Measurements from ENCODE around the gene KDM6B.

KDM6B gene

GRCh38 chr17:7848131-7848579 is 14.1 kb downstream of the KDM6B start:
- Histone ChIP-seq H3K36me3 (replicated peaks in 1 of 2; ENCODE audit: control insufficient read depth in 2 of 2, insufficient read depth in 2 of 2, low read length in 2 of 2) (peaks cover 60 to 75% of the 10 kb centered on the region in 2 donors), H2AFZ (ENCODE audit: low read length) (no peak overlapping the region), H2BK12ac (ENCODE audit: low read length) (no peak overlapping the region)

GRCh38 chr17:7848739-7849129 is 14.7 kb downstream of the KDM6B start:
- WGBS, 2 donors (ENCODE audit: extremely low coverage in 2 of 2, insufficient read length in 2 of 2, insufficient replicate concordance in 1 of 2), result no CpG with 5 or more reads among the region's 21 CpGs
- Histone ChIP-seq H3K4me3 (ENCODE audit: low read length in 2 of 2) (no peak overlapping the region), H2AK5ac (ENCODE audit: low read depth, low read length) (no peak overlapping the region), H2BK5ac (ENCODE audit: low read length) (no peak overlapping the region), H3K9ac (ENCODE audit: low read depth, low read length, poor library complexity) (no peak overlapping the region), H3K4me2 (ENCODE audit: insufficient read depth, low read length, poor library complexity, severe bottlenecking) (no peak overlapping the region), H3K36me3 (replicated peaks in 1 of 2; ENCODE audit: control insufficient read depth in 2 of 2, insufficient read depth in 2 of 2, low read length in 2 of 2) (peaks cover 60 to 75% of the 10 kb centered on the region in 2 donors), H2AFZ (ENCODE audit: low read length) (no peak overlapping the region), H3K9me3 (replicated peaks in 1 of 2; ENCODE audit: control insufficient read depth in 2 of 2, insufficient read depth in 1 of 2, low read depth in 1 of 2, low read length in 2 of 2) (no peaks in the 10 kb centered on the region), H3K27ac (replicated peaks; ENCODE audit: low read length) (no peak overlapping the region), H3K27me3 (ENCODE audit: control insufficient read depth in 3 of 3, insufficient read depth in 3 of 3, low read depth in 1 of 3, low read length in 3 of 3) (peaks cover 0 to 9% (median 0%) of the 10 kb centered on the region in 3 experiments), H3K23ac (ENCODE audit: low read depth, low read length, poor library complexity) (no peak overlapping the region), H4K91ac (ENCODE audit: low read depth, low read length, poor library complexity) (no peak overlapping the region), H3K18ac (ENCODE audit: low read length) (no peak overlapping the region), H2BK15ac (ENCODE audit: low read length) (no peak overlapping the region), H3K14ac (ENCODE audit: low read length) (no peak overlapping the region), H2BK12ac (ENCODE audit: low read length) (no peak overlapping the region), H3K4ac (ENCODE audit: low read length) (no peak overlapping the region), H3K4me1 (ENCODE audit: control insufficient read depth in 2 of 2, insufficient read depth in 1 of 2, low read depth in 1 of 2, low read length in 2 of 2) (peaks cover 9 to 15% of the 10 kb centered on the region in 2 donors), H2BK120ac (ENCODE audit: low read depth, low read length) (no peak overlapping the region), H4K8ac (ENCODE audit: low read depth, low read length) (no peak overlapping the region), H3K79me1 (ENCODE audit: low read depth, low read length) (peaks cover 34% of the 10 kb centered on the region)
- DNase-seq (ENCODE audit: low spot score), result no peak

More at GRCh38 chr17:7848131-7848579, 14.1 kb downstream of the KDM6B start:
- H3K4me1 ChIP-seq (ENCODE audit: control insufficient read depth in 2 of 2, insufficient read depth in 1 of 2, low read depth in 1 of 2, low read length in 2 of 2), result peaks cover 10 to 15% of the 10 kb centered on the region in 2 donors
- H2AK5ac ChIP-seq (ENCODE audit: low read depth, low read length), result no peak overlapping the region
- no peak overlapping the region for H3K27ac ChIP-seq (replicated peaks; ENCODE audit: low read length)
- no peaks in the 10 kb centered on the region for H3K9me3 ChIP-seq (replicated peaks in 1 of 2; ENCODE audit: control insufficient read depth in 2 of 2, insufficient read depth in 1 of 2, low read depth in 1 of 2, low read length in 2 of 2)
- H3K79me1 ChIP-seq (ENCODE audit: low read depth, low read length), result peaks cover 35% of the 10 kb centered on the region
- no peak overlapping the region for H4K91ac ChIP-seq (ENCODE audit: low read depth, low read length, poor library complexity)
- no peak overlapping the region for H2BK120ac ChIP-seq (ENCODE audit: low read depth, low read length)
- H3K9ac ChIP-seq (ENCODE audit: low read depth, low read length, poor library complexity), result no peak overlapping the region
- no CpG with 5 or more reads among the region's 20 CpGs for WGBS, 2 donors (ENCODE audit: extremely low coverage in 2 of 2, insufficient read length in 2 of 2, insufficient replicate concordance in 1 of 2)
- no peak overlapping the region for H2BK5ac ChIP-seq (ENCODE audit: low read length)
- no peak overlapping the region for H3K4ac ChIP-seq (ENCODE audit: low read length)
- peaks cover 0 to 8% (median 0%) of the 10 kb centered on the region in 3 experiments for H3K27me3 ChIP-seq (ENCODE audit: control insufficient read depth in 3 of 3, insufficient read depth in 3 of 3, low read depth in 1 of 3, low read length in 3 of 3)
- H3K14ac ChIP-seq (ENCODE audit: low read length), result no peak overlapping the region
- H3K4me3 ChIP-seq (ENCODE audit: low read length in 2 of 2), result no peak overlapping the region
- H3K18ac ChIP-seq (ENCODE audit: low read length), result no peak overlapping the region
- H3K4me2 ChIP-seq (ENCODE audit: insufficient read depth, low read length, poor library complexity, severe bottlenecking), result no peak overlapping the region
- no peak overlapping the region for H2BK15ac ChIP-seq (ENCODE audit: low read length)
- no peak overlapping the region for H4K8ac ChIP-seq (ENCODE audit: low read depth, low read length)
- no peak overlapping the region for H3K23ac ChIP-seq (ENCODE audit: low read depth, low read length, poor library complexity)
- no peak for DNase-seq (ENCODE audit: low spot score)

GRCh38 chr17:7849130-7849750 is 15.2 kb downstream of the KDM6B start:
- Histone ChIP-seq H2BK5ac (ENCODE audit: low read length) (peak overlapping the region; percentile 66), H3K9ac (ENCODE audit: low read depth, low read length, poor library complexity) (no peak overlapping the region), H3K79me1 (ENCODE audit: low read depth, low read length) (peaks cover 31% of the 10 kb centered on the region), H2AFZ (ENCODE audit: low read length) (no peak overlapping the region), H2BK120ac (ENCODE audit: low read depth, low read length) (no peak overlapping the region), H3K27ac (replicated peaks; ENCODE audit: low read length) (no peak overlapping the region), H2BK15ac (ENCODE audit: low read length) (no peak overlapping the region), H3K23ac (ENCODE audit: low read depth, low read length, poor library complexity) (peak overlapping the region; percentile 29), H4K91ac (ENCODE audit: low read depth, low read length, poor library complexity) (no peak overlapping the region), H4K8ac (ENCODE audit: low read depth, low read length) (no peak overlapping the region), H3K36me3 (replicated peaks in 1 of 2; ENCODE audit: control insufficient read depth in 2 of 2, insufficient read depth in 2 of 2, low read length in 2 of 2) (peaks cover 60 to 80% of the 10 kb centered on the region in 2 donors), H3K9me3 (replicated peaks in 1 of 2; ENCODE audit: control insufficient read depth in 2 of 2, insufficient read depth in 1 of 2, low read depth in 1 of 2, low read length in 2 of 2) (no peaks in the 10 kb centered on the region), H3K14ac (ENCODE audit: low read length) (no peak overlapping the region), H2BK12ac (ENCODE audit: low read length) (no peak overlapping the region), H3K18ac (ENCODE audit: low read length) (no peak overlapping the region), H3K4me3 (ENCODE audit: low read length in 2 of 2) (no peak overlapping the region), H3K4ac (ENCODE audit: low read length) (no peak overlapping the region), H3K4me1 (ENCODE audit: control insufficient read depth in 2 of 2, insufficient read depth in 1 of 2, low read depth in 1 of 2, low read length in 2 of 2) (peaks cover 11 to 17% of the 10 kb centered on the region in 2 donors), H3K27me3 (ENCODE audit: control insufficient read depth in 3 of 3, insufficient read depth in 3 of 3, low read depth in 1 of 3, low read length in 3 of 3) (peaks cover 0 to 9% (median 0%) of the 10 kb centered on the region in 3 experiments), H3K4me2 (ENCODE audit: insufficient read depth, low read length, poor library complexity, severe bottlenecking) (no peak overlapping the region), H2AK5ac (ENCODE audit: low read depth, low read length) (no peak overlapping the region)
- WGBS, 2 donors (ENCODE audit: extremely low coverage in 2 of 2, insufficient read length in 2 of 2, insufficient replicate concordance in 1 of 2), result no CpG with 5 or more reads among the region's 35 CpGs
- DNase-seq (ENCODE audit: low spot score), result no peak

GRCh38 chr17:7849751-7850504 is 15.9 kb downstream of the KDM6B start:
- Histone ChIP-seq H3K27ac (replicated peaks; ENCODE audit: low read length) (no peak overlapping the region), H3K14ac (ENCODE audit: low read length) (no peak overlapping the region), H4K91ac (ENCODE audit: low read depth, low read length, poor library complexity) (no peak overlapping the region), H2BK12ac (ENCODE audit: low read length) (no peak overlapping the region), H4K8ac (ENCODE audit: low read depth, low read length) (no peak overlapping the region), H3K9ac (ENCODE audit: low read depth, low read length, poor library complexity) (no peak overlapping the region), H3K4ac (ENCODE audit: low read length) (no peak overlapping the region), H3K9me3 (replicated peaks in 1 of 2; ENCODE audit: control insufficient read depth in 2 of 2, insufficient read depth in 1 of 2, low read depth in 1 of 2, low read length in 2 of 2) (no peaks in the 10 kb centered on the region), H3K27me3 (ENCODE audit: control insufficient read depth in 3 of 3, insufficient read depth in 3 of 3, low read depth in 1 of 3, low read length in 3 of 3) (peaks cover 0 to 9% (median 0%) of the 10 kb centered on the region in 3 experiments), H2BK15ac (ENCODE audit: low read length) (no peak overlapping the region), H2AK5ac (ENCODE audit: low read depth, low read length) (no peak overlapping the region), H3K79me1 (ENCODE audit: low read depth, low read length) (peaks cover 28% of the 10 kb centered on the region), H3K36me3 (replicated peaks in 1 of 2; ENCODE audit: control insufficient read depth in 2 of 2, insufficient read depth in 2 of 2, low read length in 2 of 2) (peaks cover 60 to 84% of the 10 kb centered on the region in 2 donors), H3K23ac (ENCODE audit: low read depth, low read length, poor library complexity) (peak overlapping the region; percentile 29), H3K4me2 (ENCODE audit: insufficient read depth, low read length, poor library complexity, severe bottlenecking) (no peak overlapping the region), H3K18ac (ENCODE audit: low read length) (no peak overlapping the region), H2BK5ac (ENCODE audit: low read length) (peak overlapping the region; percentile 66), H3K4me1 (ENCODE audit: control insufficient read depth in 2 of 2, insufficient read depth in 1 of 2, low read depth in 1 of 2, low read length in 2 of 2) (peaks cover 13 to 17% of the 10 kb centered on the region in 2 donors), H2AFZ (ENCODE audit: low read length) (no peak overlapping the region), H3K4me3 (ENCODE audit: low read length in 2 of 2) (no peak overlapping the region), H2BK120ac (ENCODE audit: low read depth, low read length) (no peak overlapping the region)
- DNase-seq (ENCODE audit: low spot score), result no peak
- no CpG with 5 or more reads among the region's 12 CpGs for WGBS, 2 donors (ENCODE audit: extremely low coverage in 2 of 2, insufficient read length in 2 of 2, insufficient replicate concordance in 1 of 2)
